OCI-LY7 (cell line): Measurements from ENCODE around the gene OGFOD3.

Source experiments
- CTCF ChIP-seq: fragments of 200-600 bp; sonication (generic); conservative IDR thresholded peaks from 2 replicates; pipeline ENCODE4 v1.5.1; 2014; ENCODE audit warnings: mild to moderate bottlenecking, antibody characterized with exemption, low read length, moderate library complexity, mixed read lengths
- EZH2phosphoT487 ChIP-seq: fragments of 200-600 bp; sonication (generic); IDR thresholded peaks from 2 replicates; pipeline ENCODE4 v1.6.1; 2018; ENCODE audit warnings: low read depth, borderline replicate concordance, mild to moderate bottlenecking, mixed run types, antibody characterized with exemption, low read length, moderate library complexity, mixed read lengths

DNA sequence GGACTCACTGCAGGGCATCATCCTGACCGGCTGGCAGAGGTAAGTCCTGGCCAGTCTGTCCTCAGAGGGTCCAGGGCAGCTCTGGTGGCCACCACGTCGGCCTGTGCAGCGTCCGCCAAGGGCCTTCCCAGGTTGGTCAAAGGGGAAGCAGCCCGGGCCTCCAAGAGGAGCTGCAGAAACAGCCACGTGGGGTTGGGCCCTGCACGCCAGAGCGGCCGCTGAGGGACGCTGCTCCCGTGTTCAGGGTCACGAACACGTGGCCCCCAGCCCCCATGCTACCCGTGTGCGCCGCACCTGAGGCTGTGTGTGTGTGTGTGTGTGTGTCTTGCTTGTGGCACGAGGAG is 18.9 kb upstream of the OGFOD3 start:
- TF ChIP-seq CTCF: no peak
- TF ChIP-seq EZH2phosphoT487: no peak
